ENCODE measurements around the gene SPAG4.
A peak's percentile ranks its signal among the peaks of the same experiment; 100 is the strongest.

The SPAG4 gene

DNA sequence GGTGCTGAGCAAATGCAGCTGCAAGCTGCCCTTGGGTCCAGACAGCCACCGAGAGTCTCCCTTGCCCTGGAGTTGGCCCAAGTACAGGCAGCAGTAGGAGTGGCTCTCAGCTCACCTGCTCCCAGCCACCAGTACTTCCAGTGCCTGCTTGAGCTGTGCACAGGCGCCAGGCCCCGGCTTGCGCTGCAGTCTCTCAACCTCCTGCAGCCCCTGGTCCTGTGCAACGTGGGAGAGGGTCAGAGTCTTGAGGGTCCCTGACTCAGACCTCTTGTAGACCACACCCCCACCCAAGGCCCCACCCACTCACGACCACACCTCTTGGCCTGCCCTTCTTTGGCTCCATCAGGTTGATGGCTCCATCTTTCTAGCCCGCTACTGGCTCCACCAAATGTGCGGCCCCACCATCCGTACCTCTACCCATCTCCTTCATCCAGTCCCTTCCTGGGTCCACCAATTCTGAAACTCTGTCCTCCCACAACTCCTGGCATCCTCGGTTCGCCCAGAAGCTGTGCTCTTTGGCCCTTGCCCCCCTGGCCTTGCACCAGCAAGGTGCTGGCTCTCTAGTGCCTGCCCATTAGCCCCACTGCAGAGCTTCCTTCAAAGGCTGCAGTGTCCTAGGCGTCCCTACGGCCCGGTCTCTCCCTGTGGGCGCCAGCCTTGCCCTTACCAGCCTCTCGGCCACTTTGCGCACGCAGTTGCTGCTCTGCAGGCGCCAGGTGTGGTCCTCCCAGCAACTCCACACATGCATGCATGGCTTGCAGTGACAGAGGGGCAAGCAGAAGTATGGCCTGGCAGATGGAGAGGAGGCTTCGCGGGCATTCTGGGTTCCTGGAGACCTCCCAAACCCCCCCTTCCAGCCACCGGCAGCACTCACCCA is 16.5 kb upstream of the SPAG4 start:
- Histone ChIP-seq H3K4me3 (no peak overlapping the region), H3K27ac (no peak overlapping the region)

DNA sequence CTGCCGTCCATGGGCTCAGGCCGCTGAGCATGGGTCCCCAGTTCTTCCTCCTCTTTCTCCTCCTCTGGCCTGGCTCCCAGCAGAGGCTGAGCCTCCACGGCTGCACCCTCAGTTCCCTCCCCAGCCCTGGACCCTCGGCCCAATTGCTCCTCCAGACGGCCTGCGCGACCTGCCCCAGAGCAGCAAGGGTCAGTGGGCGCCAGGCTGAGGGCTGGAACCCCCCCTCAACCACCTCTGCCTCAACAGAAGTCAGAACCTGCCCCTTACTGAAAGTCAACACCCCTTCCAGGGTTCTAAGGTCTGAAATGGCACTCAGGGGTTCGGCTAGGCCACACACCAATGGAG is 15.9 kb upstream of the SPAG4 start:
- H3K4me3 ChIP-seq, result no peak overlapping the region

DNA sequence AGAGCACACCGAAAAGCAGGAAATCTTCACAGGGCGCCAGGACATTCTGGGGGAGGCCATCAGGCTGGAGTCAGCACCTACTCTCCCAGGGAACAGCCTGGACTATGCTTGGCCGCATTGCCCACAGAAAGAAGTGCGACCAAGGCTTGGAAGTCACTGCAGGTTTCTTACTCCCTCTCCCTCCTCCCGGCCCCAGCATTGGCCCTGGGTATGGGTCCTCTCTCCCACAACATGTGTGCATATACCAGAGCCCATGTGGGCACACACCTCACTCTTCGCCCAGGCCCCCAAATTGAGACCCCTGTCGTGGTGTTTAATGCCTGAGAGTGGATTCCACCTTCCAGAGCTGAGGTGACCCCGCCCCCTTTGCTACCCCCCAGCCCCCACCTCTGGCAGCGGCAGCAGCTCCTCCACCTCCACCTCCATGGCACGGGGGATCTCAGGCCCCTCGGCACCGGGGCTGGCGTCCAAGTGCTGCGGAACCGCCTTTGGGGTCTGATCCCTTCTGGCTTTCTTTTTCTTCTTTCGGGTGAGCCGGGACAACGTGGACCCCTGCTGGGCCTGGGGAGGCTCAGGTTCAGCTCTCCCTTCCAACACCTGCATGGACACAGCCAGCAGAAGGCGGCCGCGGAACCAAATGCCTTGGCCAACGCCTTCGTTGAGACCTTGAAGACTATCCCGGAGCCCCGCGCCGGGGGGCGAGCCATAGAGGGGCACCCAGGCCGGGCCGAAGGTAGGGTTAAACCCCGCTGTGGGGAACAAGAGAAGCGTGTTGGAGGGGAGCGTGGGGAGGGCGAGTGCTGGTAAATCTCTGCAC is 15.2 kb upstream of the SPAG4 start:
- H3K4me3 ChIP-seq, result peak overlapping the region in 6 of 7 experiments; percentile 16 to 45 (median 28)
- H3K27ac ChIP-seq, result no peak overlapping the region

More for the DNA sequence above, 15.9 kb upstream of the SPAG4 start:
- no peak overlapping the region for H3K27ac ChIP-seq

DNA sequence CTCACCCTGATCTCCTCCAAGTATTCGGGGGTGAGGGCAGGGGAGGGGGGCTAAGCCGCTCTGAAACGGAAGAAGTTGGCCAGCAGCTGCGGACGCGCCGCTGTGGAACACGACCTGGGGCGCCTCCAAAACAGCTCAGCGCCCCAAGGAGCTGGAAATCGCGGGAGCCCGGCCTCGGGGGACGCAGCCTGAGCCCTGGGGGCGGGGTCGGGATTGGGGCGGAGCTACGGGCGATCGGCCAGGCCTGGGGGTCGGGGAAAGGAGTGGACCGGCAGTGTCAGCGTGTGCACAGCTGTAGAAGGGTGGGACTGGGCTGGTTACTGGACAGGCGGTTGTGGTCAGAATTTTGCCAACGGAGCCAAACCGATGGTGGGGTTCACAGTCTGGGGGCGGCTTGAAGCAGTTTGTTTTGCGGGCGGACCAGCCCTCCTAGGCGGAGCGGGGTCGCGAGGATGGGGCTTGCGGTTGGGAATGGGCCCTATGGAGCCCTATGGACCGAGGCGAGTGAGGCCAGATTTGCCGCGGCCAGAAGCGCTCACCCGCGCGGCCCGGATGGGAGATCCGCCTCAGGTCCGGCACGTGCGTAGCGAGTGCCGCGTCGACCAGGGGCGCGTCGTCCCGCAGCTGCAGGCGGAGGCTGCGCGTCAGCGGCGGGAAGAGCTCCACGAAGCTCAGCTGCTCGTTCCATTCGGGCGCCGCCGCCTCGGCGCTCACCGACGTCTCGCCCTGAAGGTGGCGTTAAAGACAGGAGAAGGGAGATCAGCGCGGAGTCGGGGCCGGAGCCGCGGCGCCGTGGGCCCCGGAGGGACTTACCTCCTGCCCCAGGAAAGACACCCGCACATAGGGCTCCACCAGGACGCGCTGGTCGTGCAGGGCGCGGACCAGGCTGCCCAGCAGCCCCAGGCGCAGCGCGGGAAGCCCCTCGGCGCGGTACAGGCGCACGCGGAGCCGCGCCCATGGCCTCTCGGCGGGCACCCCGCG is 14.3 kb upstream of the SPAG4 start:
- H3K27ac ChIP-seq, result peak overlapping the region in 1 of 21 experiments; percentile 29
- H3K4me3 ChIP-seq, result peak overlapping the region; percentile 16 to 45 (median 32)

DNA sequence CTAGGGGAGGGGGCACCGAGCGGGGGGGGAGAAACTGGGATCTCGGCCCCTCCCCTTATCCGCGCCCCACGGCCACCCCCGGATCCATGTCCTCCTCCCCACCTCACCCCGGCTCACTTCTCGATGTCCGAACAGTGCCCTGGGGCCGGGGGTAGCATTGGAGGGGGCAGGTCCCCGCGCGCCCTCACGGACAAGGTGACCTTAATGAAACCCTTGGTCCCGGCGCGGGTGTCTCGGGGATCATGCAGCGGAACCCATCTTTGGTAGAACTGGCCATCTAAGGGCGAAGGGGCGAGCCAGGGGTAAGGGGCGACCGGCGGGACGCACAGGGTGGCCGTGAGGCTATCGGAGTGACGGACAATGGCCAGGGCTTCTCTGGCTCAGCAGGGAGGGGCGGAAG is 13.6 kb upstream of the SPAG4 start:
- Histone ChIP-seq H3K27ac (peak overlapping the region in 1 of 21 experiments; percentile 29), H3K4me3 (peak overlapping the region; percentile 16 to 45 (median 32))

DNA sequence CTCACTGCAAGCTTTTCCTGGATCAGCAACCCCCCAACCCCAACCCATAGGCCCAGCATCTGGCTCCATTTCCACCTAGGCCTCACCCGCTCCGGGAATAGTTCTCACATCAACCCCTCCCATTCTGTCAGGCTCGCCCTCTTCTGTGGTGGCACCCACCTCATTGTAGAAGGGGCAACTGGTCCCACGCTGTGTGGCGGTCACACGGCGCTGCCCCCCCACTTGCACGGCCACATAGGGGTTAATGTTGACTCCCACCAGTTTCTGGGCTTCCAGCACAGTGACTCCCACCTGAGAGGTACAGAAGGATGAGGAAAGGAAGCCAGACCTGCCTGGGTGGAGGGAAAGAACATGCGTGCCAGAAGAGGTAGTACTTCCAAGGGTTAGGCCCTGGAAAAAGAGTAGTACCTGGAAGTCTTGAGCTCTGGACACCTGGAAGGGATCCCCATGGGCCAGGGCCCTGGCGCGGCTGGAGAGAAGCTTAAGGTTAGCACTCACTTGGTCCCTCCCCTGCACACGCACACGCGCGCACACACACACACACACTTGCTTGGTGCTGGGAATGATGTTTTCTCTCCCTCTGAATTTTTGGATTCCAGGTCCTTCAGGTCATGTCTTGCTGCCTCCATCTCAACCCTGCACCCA is 12.7 kb upstream of the SPAG4 start:
- Histone ChIP-seq H3K27ac (no peak overlapping the region), H3K4me3 (no peak overlapping the region)

DNA sequence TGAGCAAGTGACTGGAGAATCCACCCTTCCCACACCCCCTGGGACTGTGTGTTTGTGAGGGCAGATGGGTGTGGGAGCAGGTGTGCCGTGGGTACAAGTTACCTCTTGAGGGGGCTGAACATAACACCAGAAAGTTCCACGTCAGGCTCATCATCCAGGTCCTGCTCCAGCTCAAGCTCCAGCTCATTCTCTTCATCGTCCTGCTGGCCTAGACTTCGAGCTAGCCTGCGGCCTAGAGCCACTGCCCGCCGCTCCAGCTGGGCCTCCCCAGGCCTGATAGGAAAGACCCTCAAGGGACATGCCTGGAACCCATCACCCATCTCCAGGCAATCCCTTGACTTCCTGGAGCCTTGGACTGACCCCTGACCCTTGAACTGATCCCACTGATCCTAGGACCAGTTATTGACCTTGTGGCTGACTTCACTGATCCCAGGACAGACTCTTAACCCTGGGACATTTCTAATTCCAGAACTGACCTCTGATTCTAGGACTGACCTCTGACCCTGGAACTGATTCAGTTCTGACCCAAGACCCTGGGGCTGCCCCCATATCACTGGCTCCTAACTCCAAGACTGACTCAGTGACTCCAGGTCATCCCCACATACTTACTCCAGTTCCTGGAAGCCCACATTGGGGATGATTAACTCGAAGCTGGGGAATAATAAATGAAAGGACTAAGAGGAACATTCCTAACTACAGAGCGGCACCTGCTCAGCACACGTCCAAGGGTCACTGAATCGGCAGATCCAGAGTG is 11.8 kb upstream of the SPAG4 start:
- Histone ChIP-seq H3K27ac (no peak overlapping the region), H3K4me3 (no peak overlapping the region)

DNA sequence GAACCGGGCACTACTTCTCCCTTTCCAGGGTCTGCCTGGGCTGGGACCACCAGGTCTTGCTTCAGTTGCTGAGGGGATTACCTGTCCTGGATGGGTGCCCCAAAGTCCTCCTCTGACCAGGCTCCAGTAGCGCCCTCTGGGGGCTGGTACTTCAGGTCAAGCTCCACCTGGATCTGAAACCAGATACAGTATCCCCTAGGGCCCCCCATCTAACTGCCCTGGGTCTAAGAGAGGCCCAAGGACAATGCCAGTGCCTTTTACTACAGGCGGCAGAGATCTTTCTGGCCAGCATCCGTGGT is 11.2 kb upstream of the SPAG4 start:
- Histone ChIP-seq H3K27ac (no peak overlapping the region), H3K4me3 (no peak overlapping the region)

DNA sequence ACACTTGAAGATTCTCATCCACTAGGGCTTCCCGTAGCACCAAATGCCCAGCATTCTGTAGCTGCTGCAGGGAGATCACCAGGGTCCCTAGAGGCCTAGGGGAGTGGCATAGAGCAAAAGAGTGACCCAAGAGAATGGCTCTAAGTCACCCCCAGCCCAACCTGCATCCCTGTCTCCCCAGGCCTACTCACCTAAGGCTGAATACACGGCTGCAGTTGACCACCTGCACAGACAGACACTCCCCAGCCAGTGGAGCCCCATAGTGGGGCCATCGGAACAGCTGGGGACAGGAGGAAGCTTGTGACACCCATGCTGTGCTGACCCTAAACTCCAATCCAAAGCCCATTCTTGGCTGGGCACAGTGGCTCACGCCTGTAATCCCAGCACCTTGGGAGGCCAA is 9.5 kb upstream of the SPAG4 start:
- H3K27ac ChIP-seq, result no peak overlapping the region

DNA sequence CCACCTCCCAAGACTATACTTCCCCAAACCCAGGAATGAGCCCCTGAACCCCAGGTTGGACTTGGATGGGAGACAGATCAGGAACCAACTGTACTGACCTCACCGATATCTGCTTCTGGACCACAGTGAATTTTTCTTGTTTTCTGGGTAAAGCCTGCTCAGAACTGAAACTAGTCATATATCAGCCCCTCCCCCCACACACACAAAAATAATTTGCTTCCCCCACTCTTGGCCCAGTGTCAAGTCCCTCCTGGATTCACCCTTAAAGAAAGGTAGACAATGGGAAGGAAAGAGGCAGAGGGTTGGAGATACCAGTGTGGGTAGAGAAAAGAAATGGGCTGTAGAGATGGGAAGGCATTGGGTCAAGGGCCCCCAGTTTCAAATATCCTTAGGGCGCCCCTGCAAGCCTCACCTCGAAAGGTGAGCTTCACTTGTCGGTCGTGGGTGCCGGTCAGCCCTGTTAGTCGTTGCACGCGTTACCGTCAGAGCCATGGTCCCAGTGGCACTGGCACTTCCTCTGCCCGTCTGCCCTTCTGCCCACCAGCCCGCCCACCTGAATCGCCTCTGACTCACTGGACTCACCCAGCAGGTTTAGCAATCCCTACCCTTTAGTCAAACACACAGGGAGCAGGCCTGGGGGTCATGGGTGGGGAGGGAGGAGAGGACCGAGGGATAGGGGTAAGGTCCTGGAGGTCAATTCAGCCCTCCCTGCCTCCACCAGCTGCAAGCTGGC is 8.5 kb upstream of the SPAG4 start:
- no peak overlapping the region for H3K4me3 ChIP-seq
- H3K27ac ChIP-seq, result no peak overlapping the region

More for the DNA sequence above, 9.5 kb upstream of the SPAG4 start:
- H3K4me3 ChIP-seq, result no peak overlapping the region

DNA sequence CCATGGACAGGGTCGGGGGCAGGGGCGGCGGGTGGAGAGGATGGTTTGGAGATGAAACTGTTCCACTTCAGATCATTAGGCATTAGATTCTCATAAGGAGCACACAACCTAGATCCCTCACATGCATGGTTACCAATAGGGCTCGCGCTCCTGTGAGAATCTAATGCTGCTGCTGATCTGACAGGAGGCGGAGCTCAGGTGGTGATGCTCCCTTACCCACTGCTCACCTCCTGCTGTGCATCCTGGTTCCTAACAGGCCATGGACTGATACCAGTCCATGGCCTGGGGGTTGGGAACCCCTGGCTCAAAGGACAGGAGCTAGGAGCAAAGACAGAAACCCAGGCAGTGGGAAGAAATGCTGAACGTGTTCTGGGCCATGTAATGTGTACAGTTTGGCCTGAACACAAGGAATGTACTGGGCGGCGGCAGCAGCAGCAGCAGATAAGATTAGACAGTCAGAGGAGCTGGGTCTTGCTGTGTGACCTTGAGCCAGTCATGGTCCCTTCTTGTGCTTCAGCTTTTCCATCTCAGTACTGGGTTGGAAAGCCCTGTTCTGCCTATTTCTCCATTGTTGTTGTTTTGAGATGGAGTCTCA is 4.7 kb upstream of the SPAG4 start:
- Histone ChIP-seq H3K27ac (no peak overlapping the region), H3K4me3 (no peak overlapping the region)

DNA sequence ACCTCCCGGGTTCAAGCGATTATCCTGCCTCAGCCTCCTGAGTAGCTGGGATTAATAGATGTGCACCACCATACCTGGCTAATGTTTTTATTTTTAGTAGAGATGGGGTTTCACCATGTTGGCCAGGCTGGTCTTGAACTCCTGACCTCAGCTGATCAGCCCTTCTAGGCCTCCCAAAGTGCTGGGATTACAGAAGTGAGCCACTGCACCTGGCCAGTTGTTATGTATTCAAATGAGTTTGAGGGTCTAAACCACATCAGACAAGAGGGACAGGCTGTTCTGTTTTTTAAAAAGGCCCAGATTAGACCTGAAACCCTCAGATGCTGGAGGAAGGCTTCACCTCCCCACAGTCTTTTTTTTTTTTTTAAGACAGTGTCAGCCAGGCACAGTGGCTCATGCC is 4.1 kb upstream of the SPAG4 start:
- H3K27ac ChIP-seq, result no peak overlapping the region
- no peak overlapping the region for H3K4me3 ChIP-seq

DNA sequence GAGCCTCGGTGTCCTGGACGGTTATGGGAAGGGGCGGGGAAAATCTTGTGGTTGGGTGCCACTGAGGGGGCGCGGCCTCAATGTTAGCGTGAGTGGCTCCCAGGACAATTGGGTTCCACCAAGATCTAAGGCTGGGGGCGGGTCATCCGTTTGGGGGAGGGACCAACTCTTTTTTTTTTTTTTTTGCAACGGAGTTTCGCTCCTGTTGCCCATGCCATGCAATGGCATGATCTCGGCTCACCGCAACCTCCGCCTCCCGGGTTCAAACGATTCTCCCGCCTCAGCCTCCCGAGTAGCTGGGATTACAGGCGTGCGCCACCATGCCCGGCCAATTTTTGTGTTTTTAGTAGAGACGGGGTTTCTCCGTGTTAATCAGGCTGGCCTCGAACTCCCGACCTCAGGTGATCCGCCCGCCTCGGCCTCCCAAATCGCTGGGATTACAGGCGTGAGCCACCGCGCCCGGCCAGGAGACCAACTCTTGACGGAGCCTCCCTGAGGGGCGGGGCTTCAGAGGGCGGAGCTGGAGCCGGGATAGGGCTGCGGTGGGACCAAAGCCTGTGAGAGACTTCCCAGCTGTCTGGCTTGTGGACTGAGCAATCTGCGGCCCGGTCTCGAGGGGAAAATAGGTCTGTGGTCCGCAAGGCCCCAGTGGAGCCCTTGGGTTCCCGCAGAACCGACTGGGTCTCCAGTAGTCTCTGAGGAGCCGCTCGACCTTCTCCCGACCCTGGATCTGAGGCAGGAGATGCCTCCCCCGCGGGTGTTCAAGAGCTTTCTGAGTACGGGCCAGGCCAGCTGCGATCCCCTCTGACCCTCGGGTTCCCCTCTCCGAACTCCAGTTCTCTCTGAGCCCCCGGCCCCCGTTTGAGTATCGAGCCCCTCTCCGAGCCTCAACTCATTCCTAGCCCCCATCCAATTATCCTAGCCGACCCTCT is 1.1 kb downstream of the SPAG4 start:
- peak overlapping the region; percentile 34 to 59 (median 41) for H3K4me3 ChIP-seq
- H3K27ac ChIP-seq, result peak overlapping the region in 15 of 21 experiments; percentile 10 to 80 (median 50)

DNA sequence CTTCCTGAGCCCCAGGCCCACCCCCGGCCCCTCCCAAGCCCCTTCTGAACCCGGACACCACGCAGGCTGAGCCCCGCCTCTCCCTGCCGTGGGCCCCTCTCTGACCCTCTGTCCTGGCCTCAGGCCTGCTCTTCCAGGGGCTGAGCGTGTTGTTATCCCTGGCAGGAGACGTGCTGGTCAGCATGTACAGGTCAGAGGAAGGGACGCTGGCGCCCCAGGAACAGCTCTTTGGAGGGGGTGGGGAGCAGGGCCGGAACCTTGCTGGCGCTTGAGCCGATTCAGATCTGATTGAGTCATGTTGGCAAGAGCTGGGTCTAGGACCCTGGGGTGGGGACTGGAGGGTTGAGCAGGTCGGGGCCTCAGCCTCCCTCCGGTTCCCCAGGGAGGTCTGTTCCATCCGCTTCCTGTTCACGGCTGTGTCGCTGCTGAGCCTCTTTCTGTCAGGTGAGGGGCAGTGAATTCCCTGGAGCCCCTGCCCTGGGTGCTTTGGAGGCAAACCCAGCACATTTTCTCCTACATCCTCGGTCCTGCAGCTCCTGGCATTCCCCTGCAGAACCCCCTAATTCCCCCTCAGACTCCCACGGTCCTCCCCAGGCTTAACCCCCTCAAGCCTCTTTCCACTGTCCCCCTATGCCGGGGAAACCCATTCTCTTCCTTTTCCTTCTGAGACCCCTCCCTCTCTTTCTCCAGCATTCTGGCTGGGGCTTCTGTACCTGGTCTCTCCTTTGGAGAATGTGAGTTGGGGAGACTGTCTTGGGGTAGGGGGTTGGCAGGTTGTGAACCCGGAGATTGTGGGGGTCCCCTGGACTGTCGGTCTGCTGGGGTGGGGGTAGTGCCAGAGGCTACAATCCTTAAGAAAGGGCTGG is 2.0 kb downstream of the SPAG4 start:
- Histone ChIP-seq H3K4me3 (peak overlapping the region; percentile 34 to 59 (median 41)), H3K27ac (peak overlapping the region in 12 of 21 experiments; percentile 10 to 69 (median 36))

DNA sequence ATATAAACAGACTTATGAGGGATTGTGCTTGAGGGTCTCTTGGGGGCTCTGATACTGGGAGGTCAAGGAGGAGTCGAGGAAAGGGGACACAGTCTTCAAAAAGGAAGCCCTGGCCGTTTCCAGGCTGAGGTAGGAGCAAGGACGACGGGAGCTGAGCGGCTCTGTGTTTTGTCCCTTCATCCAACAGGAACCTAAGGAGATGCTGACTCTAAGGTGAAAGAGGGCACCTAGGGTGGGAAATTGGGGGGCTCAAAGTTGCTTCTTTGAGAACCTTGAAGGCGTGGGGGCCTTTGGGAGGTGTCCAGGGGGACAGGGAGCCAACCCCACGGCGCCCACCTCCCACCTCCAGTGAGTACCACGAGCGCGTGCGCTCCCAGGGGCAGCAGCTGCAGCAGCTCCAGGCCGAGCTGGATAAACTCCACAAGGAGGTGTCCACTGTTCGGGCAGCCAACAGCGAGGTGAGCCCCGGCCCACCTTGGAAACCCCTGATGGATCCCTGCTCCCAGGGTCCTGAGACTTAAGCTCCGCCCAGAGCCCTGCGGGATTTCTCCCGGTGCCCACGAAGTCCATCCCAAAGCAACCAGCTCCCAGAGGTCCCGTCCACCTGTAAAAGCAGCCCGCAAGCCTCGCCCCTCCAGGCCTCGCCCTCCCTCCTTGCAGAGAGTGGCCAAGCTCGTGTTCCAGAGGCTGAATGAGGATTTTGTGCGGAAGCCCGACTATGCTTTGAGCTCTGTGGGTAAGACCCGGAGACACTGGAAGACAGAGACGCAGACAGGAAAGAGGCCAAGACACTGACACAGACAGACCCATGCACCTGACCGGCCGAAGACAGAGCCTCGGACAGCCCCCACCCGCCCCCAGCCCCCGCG is 2.9 kb downstream of the SPAG4 start:
- Histone ChIP-seq H3K27ac (peak overlapping the region in 8 of 21 experiments; percentile 2 to 57 (median 22)), H3K4me3 (peak overlapping the region; percentile 30 to 47 (median 35))

Measured in skin epidermis (tissue), 12 donors.